OCI-M1 (cell line): ENCODE measurements around the gene RNFT2.
"Not testable (repeated sequence)": the region's sequence is repeated elsewhere in the genome, so short reads cannot be mapped to it uniquely, and the experiment has no call there.

Experiments used
- DNase-seq: peaks from one replicate; lab custom pipeline; 2025; lab: John Stamatoyannopoulos, UW

Gene RNFT2

GRCh38 chr12:116745554-116745953 lies 7.4 kb downstream of the RNFT2 start:
- no peak for DNase-seq

DNA sequence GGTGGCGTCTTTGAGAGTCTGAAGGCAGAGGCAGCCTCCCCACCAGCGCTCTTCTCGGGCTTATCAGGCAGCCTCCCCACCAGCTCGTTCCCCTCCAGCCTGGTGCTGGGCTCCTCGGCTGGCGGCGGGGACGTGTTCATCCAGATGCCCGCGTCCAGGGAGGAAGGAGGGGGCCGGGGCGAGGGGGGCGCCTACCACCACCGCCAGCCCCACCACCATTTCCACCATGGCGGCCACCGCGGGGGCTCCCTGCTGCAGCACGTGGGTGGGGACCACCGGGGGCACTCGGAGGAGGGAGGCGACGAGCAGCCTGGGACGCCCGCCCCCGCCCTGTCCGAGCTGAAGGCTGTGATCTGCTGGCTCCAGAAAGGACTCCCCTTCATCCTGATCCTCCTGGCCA lies 11.8 kb downstream of the RNFT2 start:
- no peak for DNase-seq

GRCh38 chr12:116750298-116750697 lies 12.2 kb downstream of the RNFT2 start:
- no peak for DNase-seq

DNA sequence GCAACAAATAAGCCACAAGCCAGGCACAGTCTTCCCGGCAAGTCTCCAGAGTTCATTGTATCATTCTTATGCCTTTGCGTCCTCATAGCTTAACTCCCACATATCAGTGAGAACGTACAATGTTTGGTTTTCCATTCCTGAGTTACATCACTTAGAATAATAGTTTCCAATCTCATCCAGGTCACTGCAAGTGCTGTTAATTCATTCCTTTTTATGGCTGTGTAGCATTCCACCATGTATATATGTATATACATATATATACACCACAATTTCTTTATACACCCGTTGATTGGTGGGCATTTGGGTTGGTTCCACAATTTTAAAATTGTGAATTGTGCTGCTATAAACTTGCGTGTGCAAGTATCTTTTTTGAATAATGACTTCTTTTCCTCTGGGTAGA lies 16.0 kb downstream of the RNFT2 start:
- DNase-seq, result not testable (repeated sequence)

DNA sequence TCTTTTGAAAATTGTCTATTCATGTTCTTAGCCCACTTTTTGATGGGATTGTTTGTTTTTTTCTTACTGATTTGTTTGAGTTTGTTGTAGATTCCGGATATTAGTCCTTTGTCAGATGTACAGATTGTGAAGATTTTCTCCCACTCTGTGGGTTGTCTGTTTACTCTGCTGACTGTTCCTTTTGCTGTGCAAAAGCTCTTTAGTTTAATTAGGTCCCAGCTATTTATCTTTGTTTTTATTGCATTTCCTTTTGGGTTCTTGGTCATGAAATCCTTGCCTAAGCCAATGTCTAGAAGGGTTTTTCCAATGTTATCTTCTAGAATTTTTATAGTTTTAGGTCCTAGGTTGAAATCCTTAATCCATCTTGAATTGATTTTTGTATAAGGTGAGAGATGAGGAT lies 16.7 kb downstream of the RNFT2 start:
- not testable (repeated sequence) for DNase-seq

GRCh38 chr12:116759783-116760621 lies 21.9 kb downstream of the RNFT2 start:
- peak; percentile 72 for DNase-seq

DNA sequence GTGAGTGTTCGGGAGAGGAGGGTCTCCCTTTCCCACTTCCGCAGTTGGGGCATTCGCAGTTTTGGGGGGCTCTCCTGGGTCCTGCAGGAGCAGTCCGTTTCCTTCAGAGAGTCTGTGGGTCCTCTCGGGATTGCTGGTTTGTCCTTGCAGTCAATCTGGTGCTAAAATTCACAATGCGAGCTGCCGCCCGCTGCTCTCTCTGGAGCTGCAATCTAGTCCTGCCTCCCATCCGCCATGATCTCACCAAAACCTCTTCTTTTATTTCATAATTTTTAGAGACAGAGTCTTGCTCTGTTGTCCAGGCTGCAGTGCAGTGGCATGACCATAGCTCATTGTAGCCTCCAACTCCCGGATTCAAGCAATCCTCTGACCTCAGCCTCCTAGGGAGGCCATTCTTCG lies 22.5 kb downstream of the RNFT2 start:
- no peak for DNase-seq

GRCh38 chr12:116761499-116761898 lies 23.4 kb downstream of the RNFT2 start:
- DNase-seq, result no peak

DNA sequence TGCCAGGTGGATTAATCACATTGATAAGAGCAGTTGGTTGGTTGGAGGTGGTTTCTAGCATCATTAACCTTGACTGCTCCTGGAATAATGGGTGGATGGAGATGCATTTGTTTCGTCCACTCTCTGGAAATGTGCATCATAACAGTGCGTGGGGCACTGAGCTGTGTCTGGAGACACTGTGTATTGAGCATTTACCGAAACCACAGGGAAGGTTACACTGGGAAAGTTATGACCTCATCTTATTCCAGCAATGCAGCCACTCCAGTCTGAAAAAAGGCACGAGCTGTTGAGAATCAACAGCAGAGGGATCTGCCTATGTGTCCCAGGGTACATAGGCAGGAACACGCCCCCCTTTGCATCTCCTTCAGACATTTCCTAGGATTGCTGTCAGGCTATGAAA lies 27.2 kb downstream of the RNFT2 start:
- DNase-seq, result no peak

DNA sequence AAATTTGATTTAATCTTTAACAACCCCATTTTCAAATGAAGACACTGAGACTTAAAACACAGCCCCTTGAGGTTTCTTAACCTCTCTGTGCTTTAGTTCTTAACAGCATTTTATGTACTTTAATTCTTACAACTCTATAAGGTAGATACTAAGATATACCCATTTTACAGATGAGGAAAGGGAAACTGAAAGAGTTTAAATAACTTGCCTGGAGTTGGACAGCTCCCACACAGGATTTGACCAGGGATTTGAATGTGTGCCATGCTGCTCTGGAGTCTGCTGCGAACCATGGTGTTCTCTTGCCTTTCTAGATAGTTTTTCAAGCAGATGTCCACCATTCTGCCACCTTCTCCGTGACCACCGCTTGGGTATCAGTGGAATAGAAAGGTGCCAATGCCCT lies 28.2 kb downstream of the RNFT2 start:
- DNase-seq, result no peak

DNA sequence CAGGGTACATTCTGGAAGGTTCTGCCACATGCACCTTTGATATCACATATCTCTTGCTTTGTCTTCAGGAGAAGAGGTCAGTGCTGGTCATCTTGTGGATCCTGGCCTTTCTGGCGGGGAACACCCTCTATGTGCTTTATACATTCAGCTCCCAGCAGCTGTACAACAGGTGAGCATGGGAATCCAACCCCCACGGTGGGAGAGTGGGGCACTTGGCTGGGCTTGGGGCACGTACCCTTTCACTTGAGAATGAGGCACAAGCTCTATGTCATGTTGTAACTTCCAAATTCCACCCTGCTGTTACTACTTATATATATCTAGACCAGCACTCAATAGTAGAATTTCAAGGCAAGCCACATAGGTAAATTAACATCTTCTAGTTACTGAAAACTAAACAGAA lies 28.6 kb downstream of the RNFT2 start:
- no peak for DNase-seq

DNA sequence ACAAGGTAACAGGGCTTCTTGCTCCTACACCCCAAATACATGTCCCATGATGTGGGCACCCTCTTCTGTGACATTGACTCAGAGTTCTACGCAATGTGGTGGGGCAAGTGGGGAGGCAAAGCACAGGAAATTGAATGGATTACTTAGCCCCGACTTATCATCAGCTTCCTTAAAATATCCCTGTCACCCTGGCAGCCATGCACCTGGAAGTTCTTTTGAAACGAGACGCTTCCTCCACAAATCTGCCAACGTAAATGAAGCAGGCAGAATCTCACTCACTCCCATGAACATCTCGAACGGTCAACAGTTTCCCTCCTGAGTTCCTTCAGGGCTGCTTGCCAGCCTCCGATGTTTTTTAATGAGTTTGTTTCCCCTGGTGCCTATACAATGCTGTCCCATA lies 33.5 kb downstream of the RNFT2 start:
- no peak for DNase-seq

GRCh38 chr12:116773276-116773731 lies 35.2 kb downstream of the RNFT2 start:
- DNase-seq, result peak; percentile 22

- DNase-seq, result no peak
These were observed 35.9 kb downstream of the RNFT2 start for GRCh38 chr12:116774020-116774419.

GRCh38 chr12:116777245-116777644 lies 39.1 kb downstream of the RNFT2 start:
- no peak for DNase-seq

- no peak for DNase-seq
These were observed 41.5 kb downstream of the RNFT2 start for GRCh38 chr12:116779597-116779996.

GRCh38 chr12:116780942-116781341 lies 42.8 kb downstream of the RNFT2 start:
- DNase-seq, result no peak

DNA sequence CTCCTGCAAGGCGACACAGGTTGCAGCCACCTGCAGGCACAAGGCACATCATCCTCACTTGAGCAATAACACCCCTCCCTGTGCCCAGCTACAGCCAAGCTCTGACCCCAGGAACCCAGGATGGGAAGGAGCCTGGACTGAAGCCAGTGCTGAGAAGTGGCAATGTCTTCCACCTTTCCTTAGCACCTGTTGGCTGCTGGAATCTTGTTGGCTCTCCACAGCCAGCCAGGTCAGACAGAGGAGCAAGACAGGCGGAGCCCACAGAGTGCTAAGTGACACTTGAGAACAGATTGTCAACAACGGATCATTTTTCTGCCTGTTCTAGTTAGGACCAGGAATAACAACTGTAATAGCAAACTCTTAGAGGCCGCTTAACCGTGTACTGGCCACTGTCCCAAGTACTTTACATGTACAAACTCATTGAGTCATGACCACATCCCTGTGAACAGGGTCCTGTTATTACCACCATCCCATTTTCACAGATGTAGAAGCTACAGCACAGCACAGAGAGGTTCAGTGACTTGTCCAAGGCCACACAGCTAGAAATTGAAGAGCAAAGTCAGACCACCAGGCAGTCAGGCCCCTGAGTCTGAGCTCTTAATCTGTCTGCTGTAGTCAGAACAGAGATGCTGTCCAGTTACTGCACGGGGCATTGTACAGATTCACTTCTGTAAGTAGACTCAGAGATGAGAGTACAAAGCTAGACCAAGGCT lies 45.6 kb downstream of the RNFT2 start:
- DNase-seq, result no peak

DNA sequence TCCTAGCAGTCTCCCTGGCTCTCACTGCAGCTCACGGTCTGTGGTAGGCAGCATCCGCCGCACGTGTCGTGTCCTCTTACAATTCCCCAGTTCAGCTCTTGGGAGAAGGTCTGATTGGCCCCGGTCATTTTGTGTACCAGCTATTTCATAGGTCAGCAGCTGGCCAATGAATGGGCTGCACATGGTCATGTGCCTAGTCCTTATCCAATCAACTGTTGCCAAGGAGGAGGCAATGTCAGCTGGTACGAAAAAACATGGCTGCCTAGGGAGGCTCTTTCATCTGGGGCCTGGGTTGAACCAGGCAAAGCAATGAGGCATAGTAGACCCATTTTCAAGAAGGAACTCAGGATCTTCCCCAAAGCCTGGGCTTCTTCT lies 46.1 kb downstream of the RNFT2 start:
- peak; percentile 32 for DNase-seq

GRCh38 chr12:116789562-116789961 lies 51.4 kb downstream of the RNFT2 start:
- DNase-seq, result not testable (repeated sequence)

DNA sequence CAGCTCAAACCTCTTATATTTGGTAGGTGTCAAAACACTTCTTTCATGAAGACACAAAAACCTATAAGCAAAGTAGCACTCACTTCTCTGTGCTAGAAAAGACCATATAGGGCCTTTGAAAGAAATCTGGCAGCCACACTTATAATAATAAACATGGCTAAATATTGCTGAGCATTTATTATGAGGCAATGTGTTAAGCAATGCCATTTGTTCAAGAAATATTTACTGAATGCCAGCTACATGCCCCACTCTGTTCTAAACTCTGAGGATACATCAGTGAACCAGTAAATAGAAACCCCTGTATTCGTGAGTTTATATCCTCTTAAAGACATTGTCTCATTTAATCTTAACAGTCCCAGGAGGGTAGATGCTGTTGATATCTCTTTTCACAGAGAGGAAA lies 52.0 kb downstream of the RNFT2 start:
- DNase-seq, result no peak

DNA sequence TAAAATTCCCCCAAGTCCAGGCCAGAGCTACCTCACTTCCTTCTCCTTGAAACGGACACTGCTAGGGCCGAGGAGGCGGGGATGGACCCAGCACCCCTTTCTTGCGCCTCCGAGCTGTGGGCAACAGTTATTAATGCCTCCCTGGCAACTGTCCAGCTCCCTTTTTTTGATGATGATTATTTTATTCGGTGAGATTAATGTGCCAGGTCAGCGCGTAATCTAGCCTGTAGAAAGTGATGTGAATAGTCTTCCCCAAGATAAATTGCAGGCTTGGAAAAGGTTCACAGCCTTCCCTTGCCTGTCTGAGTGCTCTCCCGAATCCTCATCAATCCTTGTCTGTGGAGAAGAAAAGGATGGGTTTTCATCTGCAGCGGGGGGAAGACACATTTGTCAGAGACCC lies 54.3 kb downstream of the RNFT2 start:
- DNase-seq, result no peak

- no peak for DNase-seq
These were observed 56.6 kb downstream of the RNFT2 start for GRCh38 chr12:116794725-116795124.
